GM04504 (cell line): ENCODE data around the gene TMEM132D.

Source experiments
- DNase-seq: peaks from one replicate; pipeline ENCODE4 v3.0.0-alpha.2; 2012; ENCODE audit warnings: low read depth

Gene TMEM132D

GRCh38 chr12:129723260-129723659 lies 180.6 kb downstream of the TMEM132D start:
- DNase-seq, result no peak

DNA sequence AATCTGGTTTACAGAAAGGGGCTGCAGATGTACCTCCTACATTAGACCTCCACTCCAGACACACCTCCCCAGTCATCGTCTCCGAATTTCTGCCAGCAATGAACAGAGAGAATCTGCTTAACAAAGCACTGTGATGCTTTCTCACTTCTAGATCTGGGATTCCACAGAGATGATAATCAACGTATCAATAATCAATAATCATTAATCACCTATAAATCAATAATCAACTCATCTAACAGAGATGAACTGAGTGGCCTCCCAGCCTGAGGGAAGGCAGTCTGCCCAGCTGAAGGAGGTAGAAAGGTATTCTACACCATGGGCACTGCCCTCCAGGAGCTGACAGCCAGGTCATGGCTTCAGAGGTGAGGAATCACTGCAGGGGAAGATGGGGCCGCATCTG lies 183.2 kb downstream of the TMEM132D start:
- DNase-seq, result no peak

DNA sequence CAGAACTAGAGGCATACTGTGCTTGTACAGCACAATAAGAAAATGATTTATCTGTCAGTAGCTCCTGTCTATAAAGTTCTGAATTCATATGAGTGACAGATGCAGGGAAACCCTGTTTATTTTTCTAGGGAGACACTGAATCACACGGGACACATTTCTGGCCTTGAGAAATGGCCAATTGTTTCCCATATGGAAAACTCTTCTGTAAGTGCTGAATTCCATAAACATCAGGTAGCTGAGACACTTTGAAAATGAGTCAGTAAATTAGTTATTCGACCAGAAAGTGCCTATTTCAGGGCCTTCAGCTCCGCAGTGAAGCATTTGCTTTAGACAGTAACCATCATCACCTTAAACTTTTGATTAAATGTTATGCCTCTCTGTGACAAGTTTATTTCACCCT lies 184.4 kb downstream of the TMEM132D start:
- DNase-seq, result no peak

DNA sequence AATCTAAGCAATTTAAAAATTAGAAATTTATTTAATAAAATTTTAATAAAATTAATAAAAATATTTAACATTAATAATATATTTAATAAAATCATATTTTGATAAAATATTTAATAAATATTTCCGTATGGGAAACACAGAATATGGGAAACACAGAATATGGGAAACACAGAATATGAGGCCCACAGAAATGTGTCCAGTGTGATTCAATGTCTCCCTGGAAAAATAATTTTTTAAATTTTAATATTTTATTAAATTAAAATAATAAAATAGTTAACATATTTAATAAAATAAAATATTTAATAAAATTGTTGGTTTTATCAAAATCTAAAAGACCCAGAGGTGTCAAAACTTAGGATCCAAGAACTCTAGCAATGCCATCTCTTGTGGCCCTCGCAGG lies 186.4 kb downstream of the TMEM132D start:
- DNase-seq, result no peak

GRCh38 chr12:129716825-129717224 lies 187.0 kb downstream of the TMEM132D start:
- no peak for DNase-seq

DNA sequence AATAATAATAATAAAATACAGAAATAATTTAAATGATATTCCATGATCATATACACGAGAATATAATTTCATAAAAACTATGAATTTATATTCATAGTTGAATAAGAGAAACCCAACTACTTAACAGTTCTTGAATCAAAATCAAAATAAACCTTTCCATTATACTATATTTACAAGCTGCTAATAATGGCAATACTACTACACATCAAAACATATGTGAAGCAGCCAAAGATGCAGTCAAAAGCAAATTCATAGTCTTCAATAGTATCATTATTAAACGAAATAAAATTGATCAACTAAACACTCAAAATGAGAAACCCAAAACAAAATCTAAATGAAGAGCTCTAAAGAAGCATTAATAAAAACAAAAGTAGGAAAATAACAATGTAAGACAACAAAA lies 197.1 kb downstream of the TMEM132D start:
- no peak for DNase-seq

GRCh38 chr12:129704232-129704830 lies 199.5 kb downstream of the TMEM132D start:
- no peak for DNase-seq

GRCh38 chr12:129701631-129702101 lies 202.2 kb downstream of the TMEM132D start:
- DNase-seq, result no peak

GRCh38 chr12:129700036-129700435 lies 203.8 kb downstream of the TMEM132D start:
- DNase-seq, result no peak

GRCh38 chr12:129696926-129697325 lies 206.9 kb downstream of the TMEM132D start:
- DNase-seq, result no peak

DNA sequence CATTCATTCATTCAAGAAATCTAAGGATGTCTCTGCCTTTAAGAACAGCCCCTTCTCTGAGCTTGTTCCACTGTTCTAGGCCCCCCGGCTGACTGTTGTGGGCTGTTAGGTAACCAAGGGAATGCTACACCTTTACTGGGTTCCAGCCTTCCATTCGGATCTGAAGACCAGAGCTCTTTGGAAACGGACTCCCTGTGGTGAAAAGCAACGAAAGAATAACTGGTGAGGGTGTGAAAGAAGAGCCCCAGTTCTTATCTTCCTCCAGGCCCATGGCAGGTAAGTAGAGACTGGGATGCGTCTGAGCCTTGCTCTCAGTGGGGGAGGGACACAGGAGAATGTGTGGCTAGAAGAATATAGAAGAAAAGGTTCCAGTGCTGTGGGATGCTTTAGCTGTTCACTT lies 207.4 kb downstream of the TMEM132D start:
- DNase-seq, result no peak

GRCh38 chr12:129693731-129694130 lies 210.1 kb downstream of the TMEM132D start:
- no peak for DNase-seq

DNA sequence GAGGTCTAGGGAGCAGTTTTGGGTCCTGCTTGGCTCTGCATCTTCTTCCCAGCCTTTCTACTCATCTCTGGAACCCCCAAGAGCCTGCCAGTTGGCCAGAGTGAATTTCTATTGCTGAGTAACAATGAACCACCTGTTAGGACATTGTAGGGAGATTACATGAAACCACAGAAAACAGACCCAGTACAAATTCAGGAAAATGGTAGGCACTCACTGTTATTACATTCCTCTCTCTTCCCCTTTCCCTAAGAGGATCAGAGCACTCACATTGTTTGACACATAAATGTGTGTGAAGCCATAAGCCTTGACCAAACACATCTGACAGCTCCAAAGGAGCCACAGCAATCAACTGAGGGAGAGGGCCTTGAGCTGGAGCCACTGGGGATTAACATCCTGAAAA lies 216.1 kb downstream of the TMEM132D start:
- DNase-seq, result no peak

- DNase-seq, result no peak
These were observed 222.0 kb downstream of the TMEM132D start for GRCh38 chr12:129681830-129682229.

DNA sequence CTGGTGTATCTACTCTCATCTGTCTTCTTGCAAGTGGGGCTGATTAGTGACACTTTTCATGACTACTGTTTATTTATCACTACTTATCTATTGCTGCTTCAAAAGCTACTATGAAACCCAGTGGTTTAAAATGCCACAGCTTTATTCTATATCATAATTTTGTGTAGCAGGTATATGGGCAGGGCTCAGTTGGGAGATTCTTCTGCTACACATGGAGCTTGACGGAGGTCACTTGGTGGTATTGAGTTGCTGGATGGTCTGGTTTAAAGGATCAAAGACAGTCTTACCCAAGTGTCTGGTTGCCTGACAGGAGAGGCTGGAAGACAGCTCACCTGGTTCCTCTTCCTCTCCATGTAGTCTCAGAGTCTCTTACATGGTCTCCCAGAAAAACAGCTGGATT lies 222.7 kb downstream of the TMEM132D start:
- DNase-seq, result no peak

GRCh38 chr12:129676411-129676810 lies 227.4 kb downstream of the TMEM132D start:
- DNase-seq, result no peak

DNA sequence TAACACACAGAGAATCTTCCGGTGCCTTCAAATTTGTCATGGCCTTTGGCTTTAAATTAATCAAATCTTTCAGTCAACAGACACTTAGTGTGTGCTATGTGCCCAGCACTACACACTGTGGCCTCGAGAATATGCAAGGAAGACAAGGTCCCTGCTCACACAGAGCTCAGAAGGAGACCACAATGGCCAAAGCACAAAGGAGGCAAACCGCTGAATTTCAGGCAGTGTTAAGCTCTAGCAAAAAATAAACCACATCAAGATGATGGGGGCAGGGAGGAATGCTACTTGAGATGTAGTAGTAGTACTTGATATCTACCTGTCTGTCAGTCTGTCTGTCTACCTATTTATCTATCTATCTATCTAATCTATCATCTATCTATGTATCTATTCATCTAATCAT lies 227.9 kb downstream of the TMEM132D start:
- no peak for DNase-seq

- DNase-seq, result no peak
These were observed 228.3 kb downstream of the TMEM132D start for GRCh38 chr12:129675496-129675895.

GRCh38 chr12:129673806-129674205 lies 230.0 kb downstream of the TMEM132D start:
- no peak for DNase-seq

- DNase-seq, result no peak
These were observed 231.7 kb downstream of the TMEM132D start for GRCh38 chr12:129672110-129672509.

DNA sequence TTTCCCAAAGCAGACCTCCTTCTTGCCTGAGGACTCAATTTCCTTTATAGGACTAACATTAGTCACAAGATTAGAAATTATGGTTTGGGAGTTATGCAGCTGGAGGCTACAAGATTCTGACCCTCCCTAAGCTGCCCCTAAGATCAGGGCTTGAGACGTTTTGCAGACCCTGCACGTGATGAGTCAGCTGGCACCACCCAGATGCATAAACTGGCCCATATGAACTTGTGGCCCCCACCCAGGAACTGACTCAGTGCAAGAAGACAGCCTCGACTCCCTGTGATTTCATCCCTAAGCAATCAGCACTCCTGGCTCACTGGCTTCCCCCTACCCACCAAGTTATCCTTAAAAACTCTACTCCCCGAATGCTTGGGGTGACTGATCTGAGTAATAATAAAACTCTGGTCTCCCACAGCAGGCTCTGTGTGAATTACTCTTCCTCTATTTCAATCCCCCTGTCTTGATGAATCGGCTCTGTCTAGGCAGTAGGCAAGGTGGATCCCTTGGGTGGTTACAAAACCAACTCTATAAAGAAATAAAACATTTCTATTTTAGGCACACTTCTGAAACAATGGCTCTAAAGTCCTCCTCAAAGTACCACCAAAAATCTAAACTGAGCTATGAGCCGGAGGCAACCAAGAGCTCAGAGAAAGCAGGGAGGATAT lies 233.4 kb downstream of the TMEM132D start:
- DNase-seq, result no peak

- no peak for DNase-seq
These were observed 238.4 kb downstream of the TMEM132D start for GRCh38 chr12:129665414-129665813.

DNA sequence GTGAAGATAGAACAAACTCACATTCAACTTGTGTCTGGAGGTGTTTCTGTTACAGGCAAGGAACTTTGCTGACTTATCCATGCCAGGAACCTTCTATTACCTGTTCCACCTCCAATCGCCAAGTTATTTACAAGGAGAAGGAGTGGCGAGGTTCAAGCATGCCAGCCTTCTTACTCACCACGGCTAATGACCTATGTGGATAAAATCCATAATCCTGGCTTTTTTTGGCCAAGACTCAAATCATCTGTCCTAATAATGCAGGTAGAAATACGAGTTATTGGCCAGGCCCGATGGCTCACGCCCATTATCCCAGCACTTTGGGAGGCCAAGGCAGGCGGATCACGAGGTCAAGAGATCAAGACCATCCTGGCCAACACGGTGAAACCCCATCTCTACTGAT lies 241.6 kb downstream of the TMEM132D start:
- no peak for DNase-seq

- DNase-seq, result no peak
These were observed 242.9 kb downstream of the TMEM132D start for GRCh38 chr12:129660946-129661345.
